Testis (tissue), 3 donors: Measurements from ENCODE around the gene IPO11. TPM values are rescaled to one million over a fixed set of nuclear protein-coding genes. Genes with fewer than 3 reads are reported as not detected.

Experiments used
- DNase-seq: peaks from one replicate; pipeline ENCODE4 v3.0.0-alpha.2; 2019
- H3K27ac ChIP-seq, 2 donors: fragments of 200-600 bp; sonication (generic); one replicate each; pipeline ENCODE4 v1.5.1; 2019
- H3K27me3 ChIP-seq: fragments of 200-600 bp; sonication (generic); one replicate; pipeline ENCODE4 v1.5.1; 2019
- H3K36me3 ChIP-seq: fragments of 200-600 bp; sonication (generic); one replicate; pipeline ENCODE4 v1.5.1; 2017; ENCODE audit warnings: low read depth; ENCODE audit errors: missing control alignments
- H3K4me1 ChIP-seq: fragments of 200-600 bp; sonication (generic); one replicate; pipeline ENCODE4 v1.5.1; 2019
- H3K4me3 ChIP-seq, 2 donors: fragments of 200-600 bp; sonication (generic); one replicate each; pipeline ENCODE4 v1.5.1; 2017 to 2019
- H3K9me3 ChIP-seq: fragments of 200-600 bp; sonication (generic); one replicate; pipeline ENCODE4 v1.5.1; 2017
- POLR2A ChIP-seq: fragments of 450-650 bp; IDR thresholded peaks from one replicate; pipeline ENCODE4 v1.6.1; 2017; ENCODE audit warnings: antibody characterized with exemption, mild to moderate bottlenecking, moderate library complexity
- WGBS, 2 donors: methylation state at CpG; one replicate each; pipeline ENCODE4 v1.1.5; 2018; 5-methylcytosine and 5-hydroxymethylcytosine counted together
- intact Hi-C: fragments of 100-400 bp; cut with DNase I; formaldehyde crosslinking; loops from one replicate; pipeline ENCODE4 v1.15.1; 2023; ENCODE audit warnings: low total_unique reads
- polyA plus RNA-seq: library from polyadenylated mRNA; stranded (reverse); fragments of 350-450 nt; fragmentation: Illumina TruSeq; extraction: RNeasy Lipid Tissue Mini Kit (QIAGEN cat#74804); gene quantifications from one replicate; pipeline ENCODE4 v1.2.3, GENCODE V29; 2014; ENCODE audit warnings: low read depth, low replicate concordance; ENCODE audit not compliant: insufficient read depth
- total RNA-seq, 2 donors: library from RNA; depleted of rRNA; stranded (reverse); fragments of >200 nt; gene quantifications; one replicate each; pipeline ENCODE4 v1.2.3, GENCODE V29; 2016
- TF ChIP-seq, protein P1 (sequence below), 3 experiments: fragments of 450-650 bp in 2 of 3; fragments of 200-600 bp in 1 of 3; sonication (generic) in 1 of 3; IDR thresholded peaks; one replicate each; pipeline ENCODE4 v1.5.1; 2016 to 2019; ENCODE audit warnings: antibody characterized with exemption in 3 of 3, mild to moderate bottlenecking in 2 of 3, moderate library complexity in 1 of 3

Gene IPO11
- total and polyA plus RNA-seq, 3 donors from 2014 or later = 50.3 to 74.5 (median 67.3) TPM

- DNase-seq = no peak
- intact Hi-C loops = no loop called here
- H3K36me3 ChIP-seq = no peaks in the 10 kb centered on the region
- 31 to 34% methylated on average over 3 of the region's 3 CpGs for WGBS, 2 donors
- H3K27me3 ChIP-seq = no peaks in the 10 kb centered on the region
- peaks cover 10% of the 10 kb centered on the region for H3K4me1 ChIP-seq
- peak overlapping the region; percentile 91 to 99 for H3K4me3 ChIP-seq
- no peak for TF ChIP-seq POLR2A
- TF ChIP-seq, protein P1, sequence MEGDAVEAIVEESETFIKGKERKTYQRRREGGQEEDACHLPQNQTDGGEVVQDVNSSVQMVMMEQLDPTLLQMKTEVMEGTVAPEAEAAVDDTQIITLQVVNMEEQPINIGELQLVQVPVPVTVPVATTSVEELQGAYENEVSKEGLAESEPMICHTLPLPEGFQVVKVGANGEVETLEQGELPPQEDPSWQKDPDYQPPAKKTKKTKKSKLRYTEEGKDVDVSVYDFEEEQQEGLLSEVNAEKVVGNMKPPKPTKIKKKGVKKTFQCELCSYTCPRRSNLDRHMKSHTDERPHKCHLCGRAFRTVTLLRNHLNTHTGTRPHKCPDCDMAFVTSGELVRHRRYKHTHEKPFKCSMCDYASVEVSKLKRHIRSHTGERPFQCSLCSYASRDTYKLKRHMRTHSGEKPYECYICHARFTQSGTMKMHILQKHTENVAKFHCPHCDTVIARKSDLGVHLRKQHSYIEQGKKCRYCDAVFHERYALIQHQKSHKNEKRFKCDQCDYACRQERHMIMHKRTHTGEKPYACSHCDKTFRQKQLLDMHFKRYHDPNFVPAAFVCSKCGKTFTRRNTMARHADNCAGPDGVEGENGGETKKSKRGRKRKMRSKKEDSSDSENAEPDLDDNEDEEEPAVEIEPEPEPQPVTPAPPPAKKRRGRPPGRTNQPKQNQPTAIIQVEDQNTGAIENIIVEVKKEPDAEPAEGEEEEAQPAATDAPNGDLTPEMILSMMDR (IDR thresholded peaks at IDR 0.05) = no peak
- peak overlapping the region in 1 of 2 donors; percentile 84 for H3K27ac ChIP-seq
- no peaks in the 10 kb centered on the region for H3K9me3 ChIP-seq
These were observed 1.1 kb downstream of the IPO11 start for GRCh38 chr5:62413711-62414110.

GRCh38 chr5:62418462-62419076 lies 6.0 kb downstream of the IPO11 start:
- Histone ChIP-seq H3K4me3 (no peak overlapping the region), H3K4me1 (peaks cover 10% of the 10 kb centered on the region), H3K27me3 (no peaks in the 10 kb centered on the region), H3K9me3 (no peaks in the 10 kb centered on the region), H3K36me3 (no peaks in the 10 kb centered on the region), H3K27ac (peak overlapping the region; percentile 68 to 72)
- DNase-seq = no peak
- TF ChIP-seq, protein P1 (IDR thresholded peaks at IDR 0.05) = no peak
- no peak for TF ChIP-seq POLR2A
- WGBS, 2 donors = 53 to 66% methylated on average over 4 of the region's 4 CpGs
- intact Hi-C loops = no loop called here

- Histone ChIP-seq H3K4me3 (no peak overlapping the region), H3K9me3 (no peaks in the 10 kb centered on the region), H3K36me3 (no peaks in the 10 kb centered on the region), H3K27ac (peak overlapping the region; percentile 68 to 72), H3K27me3 (no peaks in the 10 kb centered on the region), H3K4me1 (peaks cover 10% of the 10 kb centered on the region)
- intact Hi-C loops = no loop called here
- 91 to 93% methylated on average over 3 of the region's 3 CpGs for WGBS, 2 donors
- no peak for TF ChIP-seq POLR2A
- TF ChIP-seq, protein P1 (IDR thresholded peaks at IDR 0.05) = no peak
- DNase-seq = no peak
These were observed 7.0 kb downstream of the IPO11 start for GRCh38 chr5:62419609-62420008.

- Histone ChIP-seq H3K27ac (peak overlapping the region; percentile 25 to 68), H3K36me3 (no peaks in the 10 kb centered on the region), H3K4me1 (peaks cover 10% of the 10 kb centered on the region), H3K27me3 (no peaks in the 10 kb centered on the region), H3K4me3 (no peak overlapping the region), H3K9me3 (no peaks in the 10 kb centered on the region)
- no peak for TF ChIP-seq POLR2A
- TF ChIP-seq, protein P1 (IDR thresholded peaks at IDR 0.05) = no peak
- no peak for DNase-seq
- intact Hi-C loops = no loop called here
- WGBS, 2 donors = 67 to 70% methylated on average over 1 of the region's 1 CpG
These were observed 8.9 kb downstream of the IPO11 start for GRCh38 chr5:62421414-62421813.

DNA sequence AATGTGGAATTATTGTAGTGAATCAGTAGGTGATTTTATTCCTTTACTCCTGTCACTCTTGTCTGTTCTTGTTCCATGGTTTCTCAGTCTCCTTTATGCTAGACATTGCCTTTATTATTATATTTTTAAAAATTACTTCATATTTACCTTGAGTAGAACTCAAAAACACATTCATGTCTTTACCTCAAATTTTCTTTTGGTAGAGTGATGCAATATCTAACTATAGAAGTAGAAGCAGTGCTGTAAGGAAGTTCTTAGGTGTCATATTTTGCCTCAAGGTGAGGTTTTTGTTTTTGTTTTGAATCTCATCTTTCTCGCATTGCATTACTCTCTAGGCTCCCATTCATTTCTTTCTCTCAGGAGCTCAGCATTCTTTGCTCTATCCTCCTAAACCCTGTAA lies 12.2 kb downstream of the IPO11 start:
- WGBS, 2 donors = 96% methylated on average over 1 of the region's 1 CpG
- no peaks in the 10 kb centered on the region for H3K27me3 ChIP-seq

More for the DNA sequence above, 12.2 kb downstream of the IPO11 start:
- no peaks in the 10 kb centered on the region for H3K36me3 ChIP-seq
- TF ChIP-seq, protein P1 (IDR thresholded peaks at IDR 0.05) = no peak
- no peak for TF ChIP-seq POLR2A
- H3K27ac ChIP-seq = no peak overlapping the region
- DNase-seq = no peak
- no peak overlapping the region for H3K4me3 ChIP-seq
- intact Hi-C loops = no loop called here
- H3K4me1 ChIP-seq = peaks cover 3% of the 10 kb centered on the region
- H3K9me3 ChIP-seq = no peaks in the 10 kb centered on the region
